WI38 (cell line): ENCODE data around the gene THSD4.

Experiments
- H3K4me3 ChIP-seq: 2 replicates; pipeline ENCODE4 v1.5.1; 2011; ENCODE audit warnings: low read depth, mild to moderate bottlenecking, control low read depth, low read length
- TF ChIP-seq, protein P1 (sequence below): IDR thresholded peaks from 2 replicates; pipeline ENCODE4 v1.5.1; 2012; ENCODE audit warnings: low read depth, mild to moderate bottlenecking, control low read depth, low read length

THSD4 gene

GRCh38 chr15:71334873-71335272 is 219.6 kb downstream of the THSD4 start:
- TF ChIP-seq, protein P1, sequence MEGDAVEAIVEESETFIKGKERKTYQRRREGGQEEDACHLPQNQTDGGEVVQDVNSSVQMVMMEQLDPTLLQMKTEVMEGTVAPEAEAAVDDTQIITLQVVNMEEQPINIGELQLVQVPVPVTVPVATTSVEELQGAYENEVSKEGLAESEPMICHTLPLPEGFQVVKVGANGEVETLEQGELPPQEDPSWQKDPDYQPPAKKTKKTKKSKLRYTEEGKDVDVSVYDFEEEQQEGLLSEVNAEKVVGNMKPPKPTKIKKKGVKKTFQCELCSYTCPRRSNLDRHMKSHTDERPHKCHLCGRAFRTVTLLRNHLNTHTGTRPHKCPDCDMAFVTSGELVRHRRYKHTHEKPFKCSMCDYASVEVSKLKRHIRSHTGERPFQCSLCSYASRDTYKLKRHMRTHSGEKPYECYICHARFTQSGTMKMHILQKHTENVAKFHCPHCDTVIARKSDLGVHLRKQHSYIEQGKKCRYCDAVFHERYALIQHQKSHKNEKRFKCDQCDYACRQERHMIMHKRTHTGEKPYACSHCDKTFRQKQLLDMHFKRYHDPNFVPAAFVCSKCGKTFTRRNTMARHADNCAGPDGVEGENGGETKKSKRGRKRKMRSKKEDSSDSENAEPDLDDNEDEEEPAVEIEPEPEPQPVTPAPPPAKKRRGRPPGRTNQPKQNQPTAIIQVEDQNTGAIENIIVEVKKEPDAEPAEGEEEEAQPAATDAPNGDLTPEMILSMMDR = no peak

DNA sequence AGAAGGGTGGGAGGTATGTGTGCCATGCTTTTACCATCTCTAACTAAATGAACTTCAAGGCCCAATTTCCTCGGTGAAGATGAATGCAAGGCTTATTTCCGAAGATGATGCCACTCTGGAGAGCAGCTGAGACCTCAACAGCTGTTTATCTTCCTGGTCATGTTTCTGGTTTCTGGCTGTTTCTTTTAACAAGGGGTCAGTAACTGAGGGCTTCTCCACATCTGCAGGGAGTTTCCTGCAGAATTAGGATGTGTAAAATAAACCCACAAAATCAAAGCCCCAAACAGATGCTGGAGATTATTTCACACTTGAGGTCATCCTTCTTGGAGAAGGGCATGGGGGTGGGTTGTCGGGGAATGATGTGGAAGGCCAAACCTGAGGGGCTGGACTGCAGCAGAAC is 220.3 kb downstream of the THSD4 start:
- TF ChIP-seq, protein P1 = no peak
- H3K4me3 ChIP-seq = no peak overlapping the region

More at GRCh38 chr15:71334873-71335272, 219.6 kb downstream of the THSD4 start:
- no peak overlapping the region for H3K4me3 ChIP-seq

DNA sequence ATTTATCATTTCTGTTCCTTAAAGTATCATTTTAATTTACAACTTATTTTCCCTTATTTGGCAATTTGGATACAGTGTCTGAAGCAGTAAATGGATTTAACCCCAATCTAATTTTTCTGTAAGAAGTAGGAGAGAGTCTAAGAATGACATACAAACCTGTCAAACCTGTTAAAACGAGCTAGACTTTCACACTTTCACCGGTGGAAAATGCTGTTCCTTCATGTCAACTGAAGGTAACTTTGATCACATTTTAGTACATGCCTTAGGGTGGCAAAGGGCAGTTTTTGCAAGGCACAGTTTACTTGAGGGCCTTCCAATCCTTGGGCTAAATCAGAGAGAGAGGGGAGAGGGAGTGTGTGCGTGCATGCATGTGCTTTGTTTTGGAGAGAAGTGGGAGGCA is 221.4 kb downstream of the THSD4 start:
- TF ChIP-seq, protein P1 = no peak
- H3K4me3 ChIP-seq = no peak overlapping the region

GRCh38 chr15:71337197-71337845 is 222.1 kb downstream of the THSD4 start:
- H3K4me3 ChIP-seq = no peak overlapping the region
- TF ChIP-seq, protein P1 = no peak

- TF ChIP-seq, protein P1 = no peak
- no peak overlapping the region for H3K4me3 ChIP-seq
Measured at GRCh38 chr15:71338265-71338664, 223.0 kb downstream of the THSD4 start.

DNA sequence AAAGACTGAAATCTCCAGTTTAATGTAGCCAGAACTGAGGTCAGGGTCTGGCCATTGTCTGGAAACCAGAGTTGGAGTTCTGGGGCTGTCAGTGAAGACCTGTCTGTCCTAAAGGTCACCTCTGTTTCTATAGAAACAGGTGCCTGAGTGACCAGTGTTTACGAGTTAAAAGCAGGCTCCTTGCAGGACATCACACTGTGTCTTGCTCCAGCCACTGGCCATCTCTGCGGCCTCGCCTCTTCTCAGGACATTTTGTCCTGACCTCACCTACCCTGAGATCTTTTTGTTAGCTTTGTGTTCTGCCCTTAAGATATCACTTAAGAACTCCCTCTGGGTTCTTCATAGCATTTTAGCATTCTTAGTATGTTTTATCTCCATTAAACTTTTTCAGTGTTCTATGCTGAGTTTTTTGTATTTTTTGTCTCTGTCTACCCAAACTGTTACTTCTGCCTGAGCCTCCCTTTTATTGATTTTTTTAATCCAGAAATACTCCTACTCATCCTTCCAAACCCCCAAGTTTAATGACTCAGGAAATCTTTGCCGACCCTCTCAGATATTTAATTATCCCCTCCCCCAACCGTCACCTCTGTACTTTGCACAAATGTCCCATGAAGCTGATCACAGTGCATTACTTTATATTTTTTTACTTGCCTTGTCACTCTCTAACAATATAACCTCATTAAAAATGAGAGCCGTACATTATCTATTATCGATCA is 223.7 kb downstream of the THSD4 start:
- no peak overlapping the region for H3K4me3 ChIP-seq
- TF ChIP-seq, protein P1 = no peak

GRCh38 chr15:71341811-71342550 is 226.7 kb downstream of the THSD4 start:
- no peak overlapping the region for H3K4me3 ChIP-seq

More at GRCh38 chr15:71341811-71342550, 226.7 kb downstream of the THSD4 start:
- TF ChIP-seq, protein P1 = no peak
